SK-N-SH (cell line): ENCODE results near the gene KCNJ15.

ENCODE experiments used
- EP300 ChIP-seq, 2 experiments: IDR thresholded peaks; 2 replicates each; pipeline versions ENCODE4 v1.4.0 to v1.6.1; 2012; ENCODE audit warnings: borderline replicate concordance in 1 of 2, low read depth in 1 of 2, low read length in 1 of 2
- EZH2phosphoT487 ChIP-seq: fragments of 200-600 bp; sonication (generic); IDR thresholded peaks from 2 replicates; pipeline ENCODE4 v1.6.1; 2017; ENCODE audit warnings: low read depth, mixed run types, mild to moderate bottlenecking, antibody characterized with exemption, moderate library complexity, borderline replicate concordance
- FOXJ3 ChIP-seq: sonication (generic); formaldehyde crosslinking; IDR thresholded peaks from 2 replicates; pipeline ENCODE4 v1.5.1; 2020; ENCODE audit warnings: mild to moderate bottlenecking, missing genetic modification reagents
- JUND ChIP-seq: IDR thresholded peaks from 2 replicates; pipeline ENCODE4 v1.4.0; 2012
- NFIC ChIP-seq: IDR thresholded peaks from 2 replicates; pipeline ENCODE4 v1.4.0; 2012; ENCODE audit warnings: borderline replicate concordance
- POLR2AphosphoS5 ChIP-seq: IDR thresholded peaks from 2 replicates; pipeline ENCODE4 v1.6.1; 2012; ENCODE audit warnings: low read depth, low read length
- RAD21 ChIP-seq: IDR thresholded peaks from 2 replicates; pipeline ENCODE4 v1.6.1; 2012; ENCODE audit warnings: mild to moderate bottlenecking, low read length
- SMC3 ChIP-seq: IDR thresholded peaks from 2 replicates; pipeline ENCODE4 v1.6.1; 2012; ENCODE audit warnings: low read depth, low read length, improper control_type of control experiment
- TAF1 ChIP-seq: IDR thresholded peaks from 2 replicates; pipeline ENCODE4 v1.6.1; 2012; ENCODE audit warnings: low read depth, mild to moderate bottlenecking, low read length, moderate library complexity, borderline replicate concordance
- TCF12 ChIP-seq: IDR thresholded peaks from 2 replicates; pipeline ENCODE4 v1.4.0; 2012
- TF ChIP-seq, protein P1 (sequence below): fragments of 200-600 bp; sonication (generic); IDR thresholded peaks from 2 replicates; pipeline ENCODE4 v1.6.1; 2017; ENCODE audit warnings: antibody characterized with exemption, mild to moderate bottlenecking, moderate library complexity
- TF ChIP-seq, protein P2 (sequence below): fragments of 150-350 bp; IDR thresholded peaks from 2 replicates; pipeline ENCODE4 v1.6.1; 2016; ENCODE audit warnings: mild to moderate bottlenecking, low read depth, low read length
- TF ChIP-seq, protein P3 (sequence below): IDR thresholded peaks from 2 replicates; pipeline ENCODE4; 2012
- TF ChIP-seq, protein P4 (sequence below): IDR thresholded peaks from 2 replicates; pipeline ENCODE4 v1.6.1; 2012; ENCODE audit warnings: mild to moderate bottlenecking, low read depth, low read length, moderate library complexity

DNA sequence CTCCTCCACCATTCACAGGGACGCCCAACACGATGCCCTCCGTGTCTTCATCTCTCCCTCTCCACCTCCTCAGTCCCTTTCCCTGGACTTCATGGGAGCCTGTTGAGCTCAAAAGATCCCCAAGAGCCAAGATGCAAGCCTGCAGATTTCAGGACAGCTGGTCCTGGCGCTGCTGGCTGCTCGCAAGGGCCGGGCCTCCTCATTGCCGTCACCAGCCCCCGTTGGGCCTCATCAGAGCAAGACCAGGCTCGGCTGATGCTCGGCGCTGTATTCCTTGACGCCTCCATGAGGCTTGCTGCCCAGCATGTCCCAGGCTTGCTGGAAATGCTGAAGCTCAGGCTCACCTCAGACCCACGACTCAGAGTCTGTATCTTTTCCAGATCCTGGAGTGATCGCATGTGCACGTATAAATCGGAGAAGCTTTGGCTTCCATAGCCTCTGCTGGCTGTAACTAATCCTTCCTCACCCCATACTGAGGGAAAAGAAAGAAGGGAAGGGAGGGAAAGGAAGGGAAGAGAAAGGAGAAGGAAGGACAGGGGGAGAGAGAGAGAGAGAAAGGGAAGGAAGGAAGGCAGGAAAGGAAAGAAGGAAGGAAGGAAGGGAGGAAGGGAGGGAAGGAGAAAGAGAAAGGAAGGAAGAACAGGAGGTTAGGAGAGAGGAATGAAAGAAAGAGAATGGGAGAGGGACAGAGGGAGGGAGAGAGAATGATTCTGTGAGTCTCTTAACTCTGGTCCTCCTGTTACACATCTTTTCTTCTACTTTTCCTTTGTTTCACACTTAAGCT lies 94.6 kb downstream of the KCNJ15 start:
- TF ChIP-seq, protein P1, sequence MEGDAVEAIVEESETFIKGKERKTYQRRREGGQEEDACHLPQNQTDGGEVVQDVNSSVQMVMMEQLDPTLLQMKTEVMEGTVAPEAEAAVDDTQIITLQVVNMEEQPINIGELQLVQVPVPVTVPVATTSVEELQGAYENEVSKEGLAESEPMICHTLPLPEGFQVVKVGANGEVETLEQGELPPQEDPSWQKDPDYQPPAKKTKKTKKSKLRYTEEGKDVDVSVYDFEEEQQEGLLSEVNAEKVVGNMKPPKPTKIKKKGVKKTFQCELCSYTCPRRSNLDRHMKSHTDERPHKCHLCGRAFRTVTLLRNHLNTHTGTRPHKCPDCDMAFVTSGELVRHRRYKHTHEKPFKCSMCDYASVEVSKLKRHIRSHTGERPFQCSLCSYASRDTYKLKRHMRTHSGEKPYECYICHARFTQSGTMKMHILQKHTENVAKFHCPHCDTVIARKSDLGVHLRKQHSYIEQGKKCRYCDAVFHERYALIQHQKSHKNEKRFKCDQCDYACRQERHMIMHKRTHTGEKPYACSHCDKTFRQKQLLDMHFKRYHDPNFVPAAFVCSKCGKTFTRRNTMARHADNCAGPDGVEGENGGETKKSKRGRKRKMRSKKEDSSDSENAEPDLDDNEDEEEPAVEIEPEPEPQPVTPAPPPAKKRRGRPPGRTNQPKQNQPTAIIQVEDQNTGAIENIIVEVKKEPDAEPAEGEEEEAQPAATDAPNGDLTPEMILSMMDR, result no peak
- no peak for TF ChIP-seq NFIC
- TF ChIP-seq TAF1, result no peak
- TF ChIP-seq SMC3, result no peak
- TF ChIP-seq POLR2AphosphoS5, result no peak
- TF ChIP-seq, protein P2, sequence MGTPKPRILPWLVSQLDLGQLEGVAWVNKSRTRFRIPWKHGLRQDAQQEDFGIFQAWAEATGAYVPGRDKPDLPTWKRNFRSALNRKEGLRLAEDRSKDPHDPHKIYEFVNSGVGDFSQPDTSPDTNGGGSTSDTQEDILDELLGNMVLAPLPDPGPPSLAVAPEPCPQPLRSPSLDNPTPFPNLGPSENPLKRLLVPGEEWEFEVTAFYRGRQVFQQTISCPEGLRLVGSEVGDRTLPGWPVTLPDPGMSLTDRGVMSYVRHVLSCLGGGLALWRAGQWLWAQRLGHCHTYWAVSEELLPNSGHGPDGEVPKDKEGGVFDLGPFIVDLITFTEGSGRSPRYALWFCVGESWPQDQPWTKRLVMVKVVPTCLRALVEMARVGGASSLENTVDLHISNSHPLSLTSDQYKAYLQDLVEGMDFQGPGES, result no peak
- no peak for TF ChIP-seq EZH2phosphoT487
- TF ChIP-seq, protein P3, sequence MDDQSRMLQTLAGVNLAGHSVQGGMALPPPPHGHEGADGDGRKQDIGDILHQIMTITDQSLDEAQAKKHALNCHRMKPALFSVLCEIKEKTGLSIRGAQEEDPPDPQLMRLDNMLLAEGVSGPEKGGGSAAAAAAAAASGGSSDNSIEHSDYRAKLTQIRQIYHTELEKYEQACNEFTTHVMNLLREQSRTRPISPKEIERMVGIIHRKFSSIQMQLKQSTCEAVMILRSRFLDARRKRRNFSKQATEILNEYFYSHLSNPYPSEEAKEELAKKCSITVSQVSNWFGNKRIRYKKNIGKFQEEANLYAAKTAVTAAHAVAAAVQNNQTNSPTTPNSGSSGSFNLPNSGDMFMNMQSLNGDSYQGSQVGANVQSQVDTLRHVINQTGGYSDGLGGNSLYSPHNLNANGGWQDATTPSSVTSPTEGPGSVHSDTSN, result no peak
- TF ChIP-seq, protein P4, sequence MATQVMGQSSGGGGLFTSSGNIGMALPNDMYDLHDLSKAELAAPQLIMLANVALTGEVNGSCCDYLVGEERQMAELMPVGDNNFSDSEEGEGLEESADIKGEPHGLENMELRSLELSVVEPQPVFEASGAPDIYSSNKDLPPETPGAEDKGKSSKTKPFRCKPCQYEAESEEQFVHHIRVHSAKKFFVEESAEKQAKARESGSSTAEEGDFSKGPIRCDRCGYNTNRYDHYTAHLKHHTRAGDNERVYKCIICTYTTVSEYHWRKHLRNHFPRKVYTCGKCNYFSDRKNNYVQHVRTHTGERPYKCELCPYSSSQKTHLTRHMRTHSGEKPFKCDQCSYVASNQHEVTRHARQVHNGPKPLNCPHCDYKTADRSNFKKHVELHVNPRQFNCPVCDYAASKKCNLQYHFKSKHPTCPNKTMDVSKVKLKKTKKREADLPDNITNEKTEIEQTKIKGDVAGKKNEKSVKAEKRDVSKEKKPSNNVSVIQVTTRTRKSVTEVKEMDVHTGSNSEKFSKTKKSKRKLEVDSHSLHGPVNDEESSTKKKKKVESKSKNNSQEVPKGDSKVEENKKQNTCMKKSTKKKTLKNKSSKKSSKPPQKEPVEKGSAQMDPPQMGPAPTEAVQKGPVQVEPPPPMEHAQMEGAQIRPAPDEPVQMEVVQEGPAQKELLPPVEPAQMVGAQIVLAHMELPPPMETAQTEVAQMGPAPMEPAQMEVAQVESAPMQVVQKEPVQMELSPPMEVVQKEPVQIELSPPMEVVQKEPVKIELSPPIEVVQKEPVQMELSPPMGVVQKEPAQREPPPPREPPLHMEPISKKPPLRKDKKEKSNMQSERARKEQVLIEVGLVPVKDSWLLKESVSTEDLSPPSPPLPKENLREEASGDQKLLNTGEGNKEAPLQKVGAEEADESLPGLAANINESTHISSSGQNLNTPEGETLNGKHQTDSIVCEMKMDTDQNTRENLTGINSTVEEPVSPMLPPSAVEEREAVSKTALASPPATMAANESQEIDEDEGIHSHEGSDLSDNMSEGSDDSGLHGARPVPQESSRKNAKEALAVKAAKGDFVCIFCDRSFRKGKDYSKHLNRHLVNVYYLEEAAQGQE, result no peak
- no peak for TF ChIP-seq TCF12
- TF ChIP-seq EP300 (IDR thresholded peaks at IDR 0.05; ENCODE audit: borderline replicate concordance in 1 of 2, low read depth in 1 of 2, low read length in 1 of 2), result no peak
- TF ChIP-seq RAD21, result no peak
- no peak for TF ChIP-seq FOXJ3 (CRISPR knock-in tag)
- no peak for TF ChIP-seq JUND
